WI38 (cell line): Measurements from ENCODE around the gene COL23A1.
A peak's percentile ranks its signal among the peaks of the same experiment; 100 is the strongest.

Experiments used
- H3K4me3 ChIP-seq: 2 replicates; pipeline ENCODE4 v1.5.1; 2011; ENCODE audit warnings: low read depth, mild to moderate bottlenecking, control low read depth, low read length
- CTCF ChIP-seq: IDR thresholded peaks from 2 replicates; pipeline ENCODE4 v1.5.1; 2012; ENCODE audit warnings: low read depth, mild to moderate bottlenecking, control low read depth, low read length

The COL23A1 gene

DNA sequence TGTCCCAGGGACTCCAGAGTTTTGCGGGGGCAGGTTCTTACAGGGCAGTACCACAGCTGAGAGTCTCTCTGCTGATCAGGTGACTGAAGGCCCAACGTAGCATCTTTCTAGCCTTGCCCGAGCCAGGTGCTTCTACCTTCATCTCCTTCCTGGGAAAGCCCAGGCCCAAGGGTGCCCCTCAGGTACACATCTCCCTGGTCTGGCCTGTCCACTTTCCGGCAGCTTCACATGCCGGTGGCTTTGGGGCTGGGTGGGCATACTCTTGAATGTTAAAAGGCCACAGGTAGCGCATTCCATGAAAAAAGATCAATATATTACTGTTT lies 351.9 kb downstream of the COL23A1 start:
- no peak overlapping the region for H3K4me3 ChIP-seq
- no peak for TF ChIP-seq CTCF

DNA sequence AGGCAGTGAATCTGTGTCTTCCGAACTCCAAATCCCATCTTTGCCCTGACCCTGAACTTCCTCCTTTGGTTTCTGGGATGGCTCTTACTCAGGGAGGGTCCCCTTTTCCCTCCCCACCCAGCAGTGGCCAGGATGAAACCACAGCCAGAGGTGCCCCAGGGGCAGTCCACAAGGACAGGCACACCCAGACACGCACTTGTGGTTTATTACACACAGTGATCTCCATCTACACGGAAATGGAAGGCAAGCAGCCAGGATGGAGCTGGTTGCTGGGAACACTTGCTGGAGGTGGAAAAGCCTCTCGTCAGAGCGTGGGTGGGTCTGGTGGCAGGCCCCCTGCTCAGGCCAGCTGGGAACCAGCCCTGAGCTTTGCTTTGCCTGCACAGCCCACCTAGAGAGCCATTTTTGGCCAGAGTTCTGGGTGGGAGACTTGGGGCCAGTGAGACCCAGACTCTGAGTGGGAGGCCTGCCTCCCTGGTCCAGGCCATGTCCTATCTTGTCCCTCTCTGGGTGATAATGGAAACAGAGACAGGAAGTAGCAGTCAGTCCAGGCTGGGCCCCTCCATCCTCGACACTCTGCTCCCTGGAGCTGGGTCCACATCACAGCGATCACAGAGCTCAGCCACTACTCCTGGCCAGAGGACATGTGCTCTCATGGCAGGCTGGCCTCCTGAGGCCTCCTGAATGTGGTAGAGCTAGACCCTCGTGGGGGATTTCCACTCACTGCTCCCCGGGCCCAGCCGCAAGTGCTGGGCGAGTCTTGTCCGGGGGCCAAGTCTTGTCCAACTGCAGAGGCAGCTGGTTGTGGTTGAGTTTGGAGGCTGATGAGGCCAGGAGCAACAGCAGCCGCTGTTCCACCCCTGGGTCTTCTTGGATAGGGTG lies 352.5 kb downstream of the COL23A1 start:
- no peak for TF ChIP-seq CTCF
- no peak overlapping the region for H3K4me3 ChIP-seq

DNA sequence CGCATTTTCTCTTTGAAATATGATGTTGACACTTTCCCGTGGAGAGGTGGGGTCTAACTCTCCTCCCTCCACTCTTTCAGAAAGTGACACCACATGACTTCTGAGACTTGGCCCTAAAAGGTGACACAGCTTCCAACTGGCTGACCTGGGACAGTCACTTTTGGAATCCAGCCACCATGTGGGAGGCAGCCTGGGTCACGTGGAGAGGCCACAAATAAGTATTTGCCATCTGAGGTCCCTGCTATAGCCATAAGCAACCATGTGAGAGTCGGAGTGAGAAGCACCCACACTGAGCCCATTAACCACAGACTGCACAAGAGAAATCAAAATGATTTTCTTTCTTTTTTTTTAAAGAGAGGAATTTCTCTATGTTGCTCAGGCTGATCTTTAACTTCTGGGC lies 353.5 kb downstream of the COL23A1 start:
- no peak for TF ChIP-seq CTCF

GRCh38 chr5:178236126-178236525 lies 354.1 kb downstream of the COL23A1 start:
- no peak overlapping the region for H3K4me3 ChIP-seq
- no peak for TF ChIP-seq CTCF

More for the DNA sequence above, 353.5 kb downstream of the COL23A1 start:
- no peak overlapping the region for H3K4me3 ChIP-seq

GRCh38 chr5:178235588-178235974 lies 354.6 kb downstream of the COL23A1 start:
- TF ChIP-seq CTCF, result no peak
- H3K4me3 ChIP-seq, result no peak overlapping the region

GRCh38 chr5:178234750-178235587 lies 355.2 kb downstream of the COL23A1 start:
- TF ChIP-seq CTCF, result peak; percentile 61
- H3K4me3 ChIP-seq, result no peak overlapping the region

DNA sequence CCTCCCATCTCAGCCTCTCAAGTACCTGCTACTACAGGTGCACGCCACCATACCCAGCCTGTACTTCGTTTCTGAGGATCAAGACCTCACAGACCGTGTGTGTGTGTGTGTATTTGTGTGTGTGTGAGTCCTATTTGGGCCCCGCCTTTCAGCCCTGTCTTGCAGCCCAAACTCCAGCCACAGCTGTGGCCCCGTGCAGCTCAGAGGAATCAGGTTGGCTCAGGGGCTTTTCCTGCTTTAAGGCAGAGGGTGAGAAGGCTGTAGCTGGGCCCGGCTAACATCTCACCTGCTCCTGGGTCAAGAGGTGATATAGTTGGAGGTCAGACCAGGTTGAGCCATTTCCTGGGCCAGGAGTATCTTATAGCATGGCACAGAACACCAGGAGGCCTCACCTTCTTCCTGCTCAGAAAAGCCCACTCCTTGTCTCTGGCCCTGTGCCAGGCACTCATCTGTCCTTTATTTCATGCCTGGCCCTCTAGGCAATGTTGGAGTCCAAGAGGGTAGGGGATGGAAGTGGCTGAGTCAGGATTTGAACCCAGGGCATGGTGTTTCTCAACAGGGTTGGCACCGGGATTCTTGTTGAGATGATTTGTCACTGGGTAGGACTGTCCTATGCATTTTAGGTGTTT lies 356.0 kb downstream of the COL23A1 start:
- TF ChIP-seq CTCF, result no peak
- no peak overlapping the region for H3K4me3 ChIP-seq
